Astrocyte of the cerebellum (primary cell): ENCODE measurements around the gene GJC2.
A peak's percentile ranks its signal among the peaks of the same experiment; 100 is the strongest.

Experiments used
- DNase-seq: peaks from one replicate; pipeline ENCODE4 v3.0.0-alpha.2; 2011; ENCODE audit warnings: low read depth
- H3K4me3 ChIP-seq: 2 replicates; pipeline ENCODE4 v1.5.1; 2011; ENCODE audit warnings: mild to moderate bottlenecking, low read depth, low read length, moderate library complexity
- CTCF ChIP-seq: IDR thresholded peaks from 2 replicates; pipeline ENCODE4 v1.5.1; 2012; ENCODE audit warnings: low read length, low read depth, moderate library complexity, mild to moderate bottlenecking; ENCODE audit errors: missing control alignments
- in situ Hi-C: cut with HindIII; loops from 2 replicates; pipeline ENCODE4 v1.10.0; 2017; ENCODE audit warnings: low sequenced_read_pairs

Gene GJC2

GRCh38 chr1:228163007-228163753 lies 13.4 kb downstream of the GJC2 start:
- in situ Hi-C loops, result no loop called here
- H3K4me3 ChIP-seq, result no peak overlapping the region
- DNase-seq, result no peak
- TF ChIP-seq CTCF, result no peak

GRCh38 chr1:228163776-228164519 lies 14.2 kb downstream of the GJC2 start:
- in situ Hi-C loops, result no loop called here
- no peak for DNase-seq
- TF ChIP-seq CTCF, result no peak
- H3K4me3 ChIP-seq, result no peak overlapping the region

- DNase-seq, result no peak
- no peak for TF ChIP-seq CTCF
- in situ Hi-C loops, result loop anchor here (5.0 kb wide), 1 partner anchor 303 kb away; no protein-coding TSS in a partner anchor
- peak overlapping the region; percentile 40 for H3K4me3 ChIP-seq
Measured at GRCh38 chr1:228164561-228165371, 15.0 kb downstream of the GJC2 start.

GRCh38 chr1:228165372-228166169 lies 15.8 kb downstream of the GJC2 start, which contains the start of gene IBA57:
Gene IBA57 (plus strand): TSS chr1:228165804. CDS start chr1:228165817, 13 bp downstream.
- in situ Hi-C loops, result loop anchor here (5.0 kb wide), 1 partner anchor 302 kb away; no protein-coding TSS in a partner anchor

GRCh38 chr1:228166170-228166936 lies 16.6 kb downstream of the GJC2 start:
- peak; percentile 4 for DNase-seq
- TF ChIP-seq CTCF, result peak; percentile 34
- in situ Hi-C loops, result loop anchor here (5.0 kb wide), 1 partner anchor 301 kb away; no protein-coding TSS in a partner anchor
- H3K4me3 ChIP-seq, result peak overlapping the region; percentile 72

More at GRCh38 chr1:228165372-228166169, 15.8 kb downstream of the GJC2 start, which contains the start of gene IBA57:
- peak within 1 kb of the TSS; percentile 72 for H3K4me3 ChIP-seq
- DNase-seq, result peak; percentile 95
- TF ChIP-seq CTCF, result peak; percentile 79
